Muscle of arm (tissue), 12 donors: Measurements from ENCODE around the gene BRD7. TPM values are rescaled to one million over a fixed set of nuclear protein-coding genes. Genes with fewer than 3 reads are reported as not detected.

ENCODE experiments used
- DNase-seq: peaks from one replicate; pipeline ENCODE4 v3.0.0-alpha.2; 2013
- polyA plus RNA-seq, 12 donors: library from polyadenylated mRNA; unstranded; fragments of 120-200 nt; gene quantifications; one replicate each; pipeline ENCODE4 v1.2.1, GENCODE V29; 2013; ENCODE audit not compliant: insufficient read length in 12 of 12

Gene BRD7
- polyA plus RNA-seq, 12 donors: 59.8 to 80.7 (median 77.5) TPM; not detected in 1

DNA sequence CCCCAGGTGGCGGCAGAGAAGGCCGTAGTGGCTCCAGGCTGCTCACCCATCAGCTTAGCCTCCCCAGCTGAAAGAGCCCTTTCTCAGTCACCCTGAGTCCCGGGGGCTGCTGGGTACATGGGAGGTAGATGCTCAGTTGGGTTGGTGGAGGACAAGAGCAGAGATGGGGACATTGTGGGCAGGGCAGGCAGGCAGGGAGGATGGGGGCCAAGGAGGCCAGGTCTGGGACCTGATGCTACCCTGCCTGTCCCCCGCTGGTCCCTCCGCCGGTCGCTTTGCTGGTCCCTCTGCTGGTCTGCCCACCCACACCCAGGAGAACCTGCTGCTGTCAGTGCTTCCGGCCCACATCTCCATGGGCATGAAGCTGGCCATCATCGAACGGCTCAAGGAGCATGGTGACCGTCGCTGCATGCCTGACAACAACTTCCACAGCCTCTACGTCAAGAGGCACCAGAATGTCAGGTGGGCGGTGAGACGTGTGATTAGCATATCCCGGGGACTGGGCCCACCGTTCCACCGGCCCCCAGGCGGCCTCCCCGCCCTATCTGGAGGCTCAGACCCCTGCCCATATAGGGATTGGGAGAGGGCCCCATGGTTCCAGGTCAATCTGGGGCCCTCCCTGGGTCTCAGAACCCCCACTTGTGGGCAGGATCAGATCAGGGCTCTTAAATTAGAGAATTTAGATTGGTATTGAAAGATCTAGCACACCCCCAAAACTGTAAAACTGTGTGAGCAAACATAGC, 75.6 kb downstream of the BRD7 start:
- no peak for DNase-seq

DNA sequence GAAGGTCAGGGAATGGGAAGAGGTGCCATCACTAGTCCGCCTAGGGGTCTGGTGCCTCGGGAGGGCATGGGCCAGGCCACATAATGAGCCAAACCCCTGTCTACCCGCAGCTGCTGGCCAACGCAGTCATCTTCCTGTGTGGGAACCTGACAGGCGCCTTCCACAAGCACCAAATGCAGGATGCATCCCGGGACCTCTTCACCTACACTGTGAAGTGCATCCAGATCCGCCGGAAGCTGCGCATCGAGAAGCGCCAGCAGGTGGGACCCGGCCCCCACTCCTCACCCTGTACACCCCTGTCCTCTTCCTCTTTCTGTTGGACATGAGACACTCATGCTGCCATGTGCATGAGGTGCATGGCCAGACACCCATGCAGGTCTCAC, 76.2 kb downstream of the BRD7 start:
- no peak for DNase-seq

DNA sequence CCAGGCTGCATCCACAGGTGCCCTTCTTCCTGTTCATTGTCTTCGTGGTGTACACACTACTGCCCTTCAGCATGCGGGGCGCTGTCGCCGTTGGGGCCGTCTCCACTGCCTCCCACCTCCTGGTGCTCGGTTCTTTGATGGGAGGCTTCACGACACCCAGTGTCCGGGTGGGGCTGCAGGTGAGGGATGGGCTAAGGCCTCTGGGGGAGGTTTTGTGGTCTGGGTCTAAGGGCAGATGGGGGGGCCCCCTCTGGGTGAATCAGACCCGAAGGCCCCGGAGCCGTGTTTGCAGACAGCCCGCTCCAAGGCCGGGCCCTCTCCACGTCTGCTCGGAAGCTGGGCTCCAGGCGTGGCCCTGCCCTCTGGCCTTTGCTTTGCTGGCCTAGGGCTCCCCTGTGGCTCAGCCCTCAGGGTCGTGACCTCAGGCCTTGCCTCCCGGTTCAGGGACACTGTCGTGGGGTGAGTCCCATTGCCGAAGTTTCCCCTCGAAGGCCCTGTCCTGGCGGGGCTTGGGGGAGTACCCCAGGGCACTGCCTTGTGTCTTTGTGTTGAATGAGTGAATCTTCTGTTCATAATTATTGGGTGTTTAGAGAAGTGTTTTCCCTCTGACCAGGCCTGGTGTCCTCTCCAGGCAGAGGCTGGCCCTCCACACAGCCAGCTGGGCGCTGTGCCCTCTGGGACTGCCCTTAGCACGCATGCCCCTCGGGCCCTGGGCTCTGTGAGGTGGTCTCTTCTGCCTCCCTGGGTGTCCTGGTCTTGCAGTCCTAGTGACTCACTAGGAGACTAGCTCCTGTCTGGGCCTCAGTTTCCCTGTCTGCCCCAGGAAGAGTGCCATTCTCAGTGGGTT, 76.8 kb downstream of the BRD7 start:
- DNase-seq: no peak

DNA sequence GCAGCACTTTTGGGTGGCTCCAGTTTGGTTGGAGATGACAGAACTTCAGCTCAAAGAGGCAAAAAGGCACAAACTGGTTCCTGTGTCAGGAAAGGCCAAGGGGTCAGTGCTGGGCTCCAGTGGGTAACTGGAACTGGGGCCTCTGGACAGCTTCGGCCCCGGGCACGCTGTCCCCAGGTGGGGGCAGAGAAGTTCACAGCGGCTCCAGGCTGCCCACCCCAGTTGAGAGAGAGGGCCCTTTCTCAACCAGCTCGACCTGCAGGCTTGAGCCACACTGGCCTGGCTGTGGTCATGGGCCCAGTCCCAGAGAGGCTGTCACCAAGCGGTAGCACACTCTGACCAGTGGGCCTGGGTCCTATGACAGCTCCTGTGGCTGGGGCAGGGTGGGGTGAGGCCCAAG, 77.9 kb downstream of the BRD7 start:
- DNase-seq: no peak

DNA sequence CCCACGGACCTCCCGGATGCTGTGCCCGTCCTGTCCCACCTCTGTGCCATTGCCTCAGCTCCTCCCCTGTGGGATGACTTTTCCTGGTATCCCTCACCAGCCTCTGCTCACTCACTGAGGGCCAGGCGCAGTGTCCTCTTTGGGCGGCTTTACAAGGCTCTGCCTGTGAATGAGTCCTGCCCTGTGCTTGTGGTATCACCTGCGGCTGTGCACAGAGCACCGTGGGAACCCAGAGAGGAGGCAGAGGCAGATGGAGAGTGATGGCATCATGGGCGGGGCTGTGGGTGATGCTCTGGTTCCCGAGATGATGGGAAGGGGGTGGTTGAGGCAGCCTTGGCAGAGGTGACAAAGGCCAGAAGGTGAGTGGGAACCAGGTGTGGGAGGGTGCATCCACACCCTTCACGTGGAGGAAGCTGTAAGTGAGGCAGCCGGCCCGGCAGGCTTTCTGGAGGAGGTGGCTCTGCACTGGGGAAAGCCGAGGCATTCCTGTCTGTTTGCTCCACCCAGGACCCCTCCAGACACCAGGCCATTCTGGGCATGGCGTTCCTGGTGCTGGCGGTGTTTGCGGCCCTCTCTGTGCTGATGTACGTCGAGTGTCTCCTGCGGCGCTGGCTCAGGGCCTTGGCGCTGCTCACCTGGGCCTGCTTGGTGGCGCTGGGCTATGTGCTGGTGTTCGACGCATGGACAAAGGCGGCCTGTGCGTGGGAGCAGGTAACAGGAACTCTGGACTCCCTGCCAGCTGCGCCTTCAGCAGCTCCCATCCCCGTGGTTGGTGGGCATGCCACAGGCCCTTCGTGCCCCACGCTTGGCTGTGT, 78.6 kb downstream of the BRD7 start:
- DNase-seq: no peak

DNA sequence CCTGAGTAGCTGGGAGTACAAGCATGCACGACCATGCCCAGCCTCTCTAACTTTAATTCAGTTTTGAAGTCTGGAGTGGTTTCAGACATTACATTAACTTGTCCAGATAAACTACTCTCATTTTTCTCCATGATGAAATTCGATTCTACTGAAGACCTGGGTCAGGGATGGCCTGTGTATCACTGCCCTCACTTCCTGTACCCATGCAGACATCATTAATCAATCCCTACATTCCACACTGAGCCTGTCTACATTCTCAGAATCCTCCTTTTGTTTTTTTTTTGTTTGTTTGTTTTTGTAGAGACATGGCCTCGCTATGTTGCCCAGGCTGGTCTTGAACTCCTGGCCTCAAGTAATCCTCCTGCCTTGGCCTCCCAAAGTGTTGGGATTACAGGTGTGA, 79.9 kb downstream of the BRD7 start:
- no peak for DNase-seq

DNA sequence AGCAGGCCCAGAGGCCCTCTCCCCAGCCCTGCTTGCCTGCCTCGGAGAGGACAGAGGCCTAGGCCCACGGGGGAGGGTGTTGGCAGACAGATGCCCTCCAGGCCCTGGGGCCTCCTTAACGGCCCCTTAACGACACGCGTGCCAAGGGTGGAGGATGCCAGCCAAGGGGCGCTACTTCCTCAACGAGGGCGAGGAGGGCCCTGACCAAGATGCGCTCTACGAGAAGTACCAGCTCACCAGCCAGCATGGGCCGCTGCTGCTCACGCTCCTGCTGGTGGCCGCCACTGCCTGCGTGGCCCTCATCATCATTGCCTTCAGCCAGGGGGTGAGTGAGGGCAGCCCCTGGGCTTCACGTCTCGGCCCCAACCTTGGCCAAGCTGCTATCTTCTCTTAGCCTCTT, 80.8 kb downstream of the BRD7 start:
- no peak for DNase-seq

DNA sequence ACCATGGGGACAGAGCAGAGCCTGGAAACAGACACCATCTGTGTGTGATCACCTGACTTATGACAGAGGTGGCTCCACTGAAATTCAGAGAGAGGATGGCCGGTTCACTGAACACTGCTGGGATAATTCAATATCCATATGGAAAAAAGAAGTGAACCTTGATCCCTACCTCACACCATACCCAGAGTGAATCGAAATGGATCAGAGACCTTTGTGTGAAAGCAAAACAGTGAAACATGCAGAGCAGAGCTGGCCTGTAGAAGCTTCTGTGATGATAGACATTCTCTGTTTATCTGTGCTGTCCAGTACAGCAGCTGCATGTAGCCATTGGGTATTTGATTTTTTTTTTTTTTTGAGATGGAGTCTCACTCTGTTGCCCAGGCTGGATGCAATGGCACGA, 82.1 kb downstream of the BRD7 start:
- DNase-seq: no peak

DNA sequence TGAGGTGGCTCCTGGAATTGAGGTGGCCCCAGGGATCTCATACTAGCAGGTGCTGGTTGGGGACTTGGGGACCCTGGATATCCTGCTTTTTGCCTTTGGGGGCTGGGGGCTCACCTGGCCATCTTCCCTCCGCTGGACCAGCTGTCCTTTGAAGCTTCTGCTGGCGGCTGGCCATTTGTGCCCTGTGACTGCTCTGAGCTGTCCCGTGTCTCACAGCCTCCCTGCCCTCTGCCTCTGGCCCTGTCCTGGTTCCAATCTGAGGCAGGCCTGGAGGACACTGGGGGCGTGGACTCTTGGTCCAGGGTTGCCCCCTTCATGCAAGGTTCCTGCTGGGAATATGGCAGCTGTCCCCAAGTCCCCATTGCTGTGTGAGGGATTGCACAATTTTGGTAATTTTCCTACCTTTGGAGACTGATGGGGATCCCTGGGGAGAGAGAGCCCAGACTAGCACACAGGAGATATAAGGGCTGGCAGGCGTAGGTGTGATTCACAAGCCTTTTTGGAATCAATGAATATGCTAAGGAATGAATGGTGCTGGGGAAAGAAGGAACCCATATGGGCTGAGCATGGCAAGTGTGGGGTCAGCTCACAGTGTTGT, 83.3 kb downstream of the BRD7 start:
- no peak for DNase-seq

DNA sequence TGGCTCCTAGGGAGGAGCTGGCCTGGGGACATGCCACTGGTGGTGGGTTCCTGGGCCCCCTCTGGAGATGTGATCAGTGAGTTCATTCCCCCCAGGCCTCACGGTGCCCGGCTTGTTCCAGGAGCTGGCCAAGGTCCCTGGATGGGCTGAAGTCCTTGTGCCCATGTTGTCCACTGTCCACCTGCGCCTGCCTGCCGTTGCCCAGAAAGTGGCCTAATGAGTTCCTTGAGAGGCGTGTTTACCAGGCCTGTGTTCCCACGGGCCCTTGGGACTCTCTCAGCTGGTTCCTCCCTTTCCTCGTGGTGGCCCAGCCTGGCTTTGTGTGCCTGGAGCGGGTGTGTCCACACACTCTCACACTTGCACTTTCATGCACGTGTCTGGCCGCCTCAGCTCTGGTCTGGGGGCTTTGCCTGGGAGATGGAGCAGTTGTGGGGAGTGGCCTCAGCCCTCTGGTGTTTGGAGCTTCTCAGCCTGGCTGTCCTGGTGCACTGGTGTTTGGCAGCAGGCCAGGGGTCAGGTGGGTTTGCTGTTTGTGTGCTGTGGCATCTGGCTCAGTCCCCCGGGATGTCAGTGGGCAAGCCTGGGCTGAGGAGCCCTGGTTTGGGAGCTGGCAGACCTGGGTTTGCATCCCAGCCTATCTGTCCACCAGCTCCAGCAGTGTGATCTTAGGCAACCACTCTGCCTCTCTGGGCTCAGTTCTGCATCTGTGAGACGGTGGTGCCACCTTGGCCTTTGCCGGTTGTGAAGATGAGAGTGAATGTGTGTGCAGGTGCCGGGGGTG, 84.5 kb downstream of the BRD7 start:
- no peak for DNase-seq

DNA sequence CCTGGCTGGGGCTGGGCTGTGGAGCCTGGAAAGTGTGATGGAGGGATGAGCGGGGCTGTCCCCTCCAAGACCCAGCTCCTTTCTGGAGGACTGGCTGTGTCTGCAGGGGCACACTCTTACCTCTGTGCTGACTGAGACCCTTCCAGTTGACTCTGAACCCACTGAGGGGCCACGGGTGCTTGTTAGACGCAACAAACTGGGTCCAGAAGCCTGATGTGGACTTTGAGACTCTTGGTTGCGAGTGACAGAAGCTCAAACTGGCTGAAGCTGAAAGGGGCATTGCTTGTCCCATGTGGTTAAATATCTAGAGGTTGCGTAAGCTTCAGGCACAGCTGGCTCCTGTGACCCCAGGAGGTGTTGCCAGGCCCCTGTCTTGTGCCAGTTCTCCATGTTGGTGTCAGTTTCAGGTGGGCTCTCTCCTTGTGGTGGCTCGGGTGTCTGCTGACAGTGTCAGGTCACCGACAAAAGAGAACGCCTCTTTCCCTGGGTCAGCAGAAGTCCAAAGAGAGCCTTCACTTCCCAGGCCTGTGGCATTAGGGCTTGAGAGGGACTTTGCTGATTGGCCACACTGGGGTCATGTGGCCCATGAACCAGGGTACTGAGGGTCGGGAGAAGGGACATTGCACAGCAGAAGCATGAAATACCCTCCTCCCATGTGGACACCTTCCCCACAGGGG, 85.7 kb downstream of the BRD7 start:
- no peak for DNase-seq

DNA sequence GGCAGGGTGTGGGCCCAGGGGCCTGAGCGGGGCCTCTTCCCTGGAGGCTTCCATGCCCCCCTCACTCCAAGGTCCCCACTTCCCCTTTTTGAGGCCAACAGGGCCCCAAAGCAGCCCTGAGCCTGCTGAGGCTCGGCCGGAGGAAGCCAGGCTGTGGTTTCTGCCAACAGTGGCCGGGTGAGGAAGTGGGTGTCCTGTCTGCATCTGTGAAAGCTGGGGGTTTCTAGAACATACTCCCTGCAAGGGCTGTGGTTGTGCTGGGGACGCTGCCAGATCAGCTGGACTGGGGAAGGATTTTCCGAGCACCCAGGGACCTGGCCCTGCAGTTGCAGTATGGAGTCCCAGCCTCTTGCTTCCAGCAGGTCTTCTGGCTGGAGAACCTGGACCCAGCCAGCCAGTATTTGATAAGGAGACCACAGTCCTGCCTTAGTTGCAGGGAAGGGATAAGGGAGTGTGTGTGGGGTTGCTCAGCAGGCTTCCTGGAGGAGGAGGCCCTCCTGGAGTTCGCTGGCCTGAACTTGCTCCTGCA, 86.7 kb downstream of the BRD7 start:
- peak; percentile 46 for DNase-seq

DNA sequence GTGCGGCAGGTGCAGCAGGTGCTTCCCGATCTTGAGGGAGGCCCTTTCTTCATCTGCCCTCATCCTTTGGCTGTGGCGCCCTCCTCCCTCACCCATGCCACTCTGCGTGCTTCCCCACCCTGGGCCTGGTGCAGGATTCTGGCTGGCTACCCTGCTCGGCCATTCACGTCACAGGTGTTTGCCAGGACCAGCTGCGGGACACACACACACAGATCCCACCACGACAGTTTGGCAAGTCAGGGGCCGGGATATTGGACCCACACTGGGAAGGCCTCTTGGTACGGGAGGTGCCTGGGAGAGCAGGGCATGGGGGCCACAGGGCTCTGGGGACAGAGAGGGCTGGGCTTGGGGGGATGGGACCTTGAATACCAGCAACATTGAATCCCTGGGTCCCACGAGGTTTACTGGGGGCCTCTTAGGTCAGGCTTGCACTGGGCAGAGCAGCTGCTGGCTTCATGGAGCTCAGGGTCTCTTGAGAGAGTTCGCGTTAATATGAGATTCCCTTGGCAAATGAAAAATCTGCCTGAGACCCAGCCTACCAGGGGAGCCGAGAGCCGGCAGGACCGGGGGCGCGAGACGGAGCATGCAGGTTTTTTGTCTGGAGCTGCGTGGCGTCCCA, 87.3 kb downstream of the BRD7 start:
- DNase-seq: no peak

DNA sequence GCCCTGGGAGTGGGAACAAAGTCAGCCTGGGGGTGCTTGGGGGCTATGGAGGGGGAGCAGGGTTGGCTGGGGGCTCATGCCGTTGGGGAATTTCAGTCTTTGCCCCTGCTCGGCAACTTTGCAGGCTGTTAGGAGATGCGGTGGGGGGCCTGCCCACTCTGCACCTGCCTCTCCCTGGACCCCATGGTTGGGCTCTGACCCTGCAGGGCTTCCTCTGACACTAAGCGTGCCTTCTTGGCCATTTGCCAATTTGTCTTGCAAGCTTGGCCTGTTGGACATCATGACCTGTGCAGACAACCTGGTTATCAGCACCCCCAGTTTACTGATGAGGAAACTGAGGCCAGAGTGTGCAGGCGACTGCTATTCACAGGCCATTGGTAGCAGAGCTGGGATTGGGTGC, 87.9 kb downstream of the BRD7 start:
- DNase-seq: no peak

DNA sequence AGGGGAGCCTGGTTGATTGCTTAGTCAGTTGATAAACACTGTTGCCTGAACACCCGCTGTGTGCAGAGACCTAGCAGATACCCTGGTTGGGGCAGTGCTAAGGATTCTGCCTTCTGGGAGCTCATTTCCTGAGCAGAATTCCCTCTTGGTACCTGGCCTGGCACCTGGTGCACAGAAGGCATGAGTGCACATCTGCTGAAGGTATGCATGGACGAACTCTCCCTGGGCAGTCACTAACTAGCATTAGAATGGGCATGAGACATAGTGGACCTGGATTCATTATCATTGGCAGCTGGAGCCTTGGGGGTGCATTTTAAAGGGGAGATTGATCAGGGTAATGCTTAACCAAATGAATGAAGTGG, 89.3 kb downstream of the BRD7 start:
- no peak for DNase-seq

DNA sequence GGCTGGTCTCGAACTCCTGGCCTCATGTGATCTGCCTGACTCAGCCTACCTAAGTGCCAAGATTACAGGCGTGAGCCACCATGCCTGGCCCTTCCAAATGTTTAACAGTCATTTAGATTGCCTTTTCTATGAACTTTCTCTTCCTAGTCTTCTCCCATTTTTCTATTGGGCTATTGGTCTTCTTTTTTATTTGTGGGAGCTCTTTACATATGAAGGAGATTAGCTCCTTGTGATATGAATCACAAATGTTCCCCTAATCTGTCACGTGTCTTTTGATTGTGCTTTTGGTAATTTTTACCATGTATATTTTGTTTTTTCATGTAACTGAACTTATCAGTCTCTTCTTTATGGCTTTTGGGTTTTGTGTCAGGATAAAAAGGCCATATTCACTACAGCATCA, 90.5 kb downstream of the BRD7 start:
- no peak for DNase-seq

DNA sequence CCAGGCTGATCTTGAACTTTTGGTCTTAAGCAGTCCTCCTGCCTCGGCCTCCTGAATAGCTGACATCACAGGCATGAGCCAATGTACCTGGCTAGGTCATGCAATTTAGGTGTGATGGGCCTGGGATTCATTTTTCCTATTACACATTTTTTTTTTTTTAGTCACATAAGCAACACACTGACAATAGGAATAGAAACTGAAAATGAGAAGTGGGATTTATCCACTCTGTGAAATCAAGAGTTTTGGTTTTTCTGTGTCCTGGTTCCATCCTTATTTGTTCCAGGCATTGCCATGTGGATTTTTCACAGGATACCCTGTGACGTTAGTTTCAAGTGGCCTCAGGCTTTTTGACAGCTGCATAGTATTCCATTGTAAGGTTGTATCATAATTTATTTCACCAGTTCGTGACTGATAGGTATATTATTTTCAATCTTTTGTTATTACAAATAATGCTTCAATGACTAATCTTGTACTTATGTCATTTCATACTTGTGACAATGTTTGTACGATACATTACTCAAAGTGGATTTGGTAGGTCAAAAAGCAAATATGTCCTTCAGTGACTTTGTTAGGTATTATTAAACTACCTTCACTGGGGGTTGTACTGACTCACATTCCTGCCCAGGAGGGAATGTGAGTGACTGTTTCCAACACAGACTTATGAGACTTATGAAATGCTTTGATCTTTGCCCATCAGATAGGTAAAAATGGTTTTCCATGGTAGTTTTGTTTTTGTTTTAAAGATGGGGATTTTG, 91.8 kb downstream of the BRD7 start:
- DNase-seq: no peak

DNA sequence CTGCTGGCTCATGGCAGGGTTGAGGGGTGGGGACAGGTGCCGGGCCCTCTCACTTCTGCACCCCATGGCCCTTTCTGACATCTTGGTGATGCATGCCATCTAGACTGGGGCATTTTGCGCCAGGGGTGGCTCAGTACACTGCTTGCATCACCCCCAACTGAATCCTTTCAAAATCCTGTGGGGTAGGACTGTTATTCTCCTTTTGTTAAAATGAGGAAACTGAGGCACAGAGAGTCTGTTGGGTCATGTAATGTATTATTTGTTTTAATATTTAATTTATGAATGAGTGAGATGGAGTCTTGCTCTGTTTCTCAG, 92.5 kb downstream of the BRD7 start:
- no peak for DNase-seq
